ENCODE measurements around the gene IL1RAPL1.

Gene IL1RAPL1

DNA sequence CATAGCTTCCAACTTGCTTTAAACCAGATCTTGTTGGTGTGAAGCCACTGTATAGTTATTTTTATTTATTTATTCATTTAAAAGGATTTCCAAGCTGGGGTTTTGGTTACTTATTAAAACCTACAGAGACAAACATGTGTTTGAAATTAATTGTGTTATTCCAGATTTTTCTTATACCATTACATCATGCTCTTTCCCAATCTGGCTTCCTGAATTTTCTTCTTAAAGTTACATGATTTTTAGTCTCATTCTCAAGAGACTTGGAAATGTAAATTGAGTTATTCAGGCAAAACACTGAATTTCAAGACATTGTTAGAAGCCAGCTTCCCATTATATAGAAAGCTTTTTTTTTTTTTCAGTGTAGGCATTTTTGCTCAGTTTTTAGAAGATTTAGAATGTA is 381.9 kb downstream of the IL1RAPL1 start:
- TF ChIP-seq, protein P1, sequence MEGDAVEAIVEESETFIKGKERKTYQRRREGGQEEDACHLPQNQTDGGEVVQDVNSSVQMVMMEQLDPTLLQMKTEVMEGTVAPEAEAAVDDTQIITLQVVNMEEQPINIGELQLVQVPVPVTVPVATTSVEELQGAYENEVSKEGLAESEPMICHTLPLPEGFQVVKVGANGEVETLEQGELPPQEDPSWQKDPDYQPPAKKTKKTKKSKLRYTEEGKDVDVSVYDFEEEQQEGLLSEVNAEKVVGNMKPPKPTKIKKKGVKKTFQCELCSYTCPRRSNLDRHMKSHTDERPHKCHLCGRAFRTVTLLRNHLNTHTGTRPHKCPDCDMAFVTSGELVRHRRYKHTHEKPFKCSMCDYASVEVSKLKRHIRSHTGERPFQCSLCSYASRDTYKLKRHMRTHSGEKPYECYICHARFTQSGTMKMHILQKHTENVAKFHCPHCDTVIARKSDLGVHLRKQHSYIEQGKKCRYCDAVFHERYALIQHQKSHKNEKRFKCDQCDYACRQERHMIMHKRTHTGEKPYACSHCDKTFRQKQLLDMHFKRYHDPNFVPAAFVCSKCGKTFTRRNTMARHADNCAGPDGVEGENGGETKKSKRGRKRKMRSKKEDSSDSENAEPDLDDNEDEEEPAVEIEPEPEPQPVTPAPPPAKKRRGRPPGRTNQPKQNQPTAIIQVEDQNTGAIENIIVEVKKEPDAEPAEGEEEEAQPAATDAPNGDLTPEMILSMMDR (conservative IDR thresholded peaks at IDR 0.05; ENCODE audit: low read length), result no peak
- no peak overlapping the region for H3K4me3 ChIP-seq (ENCODE audit: low read length)
- no peak for DNase-seq (ENCODE audit: low read depth)

DNA sequence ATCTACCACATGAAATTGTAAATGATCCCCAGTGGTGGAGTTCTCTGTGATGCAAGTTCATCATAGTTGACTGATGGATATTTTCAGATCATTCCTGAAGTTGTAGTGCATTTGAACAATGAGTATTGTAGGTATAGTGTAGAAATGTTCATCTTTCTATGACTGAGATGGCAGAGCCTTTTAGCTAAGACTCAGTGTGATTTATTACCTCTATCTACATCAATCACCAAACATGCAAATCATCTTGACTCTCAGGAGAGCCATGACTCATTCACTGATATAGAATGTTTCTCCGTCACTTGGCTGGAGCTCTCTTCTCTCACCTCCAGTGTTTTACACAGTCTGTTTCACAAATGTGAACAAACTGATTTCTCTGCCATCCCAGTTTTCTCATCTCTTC is 392.6 kb downstream of the IL1RAPL1 start:
- no peak overlapping the region for H3K4me3 ChIP-seq (ENCODE audit: low read length)
- no peak for DNase-seq (ENCODE audit: low read depth)
- TF ChIP-seq, protein P1 (conservative IDR thresholded peaks at IDR 0.05; ENCODE audit: low read length), result no peak

DNA sequence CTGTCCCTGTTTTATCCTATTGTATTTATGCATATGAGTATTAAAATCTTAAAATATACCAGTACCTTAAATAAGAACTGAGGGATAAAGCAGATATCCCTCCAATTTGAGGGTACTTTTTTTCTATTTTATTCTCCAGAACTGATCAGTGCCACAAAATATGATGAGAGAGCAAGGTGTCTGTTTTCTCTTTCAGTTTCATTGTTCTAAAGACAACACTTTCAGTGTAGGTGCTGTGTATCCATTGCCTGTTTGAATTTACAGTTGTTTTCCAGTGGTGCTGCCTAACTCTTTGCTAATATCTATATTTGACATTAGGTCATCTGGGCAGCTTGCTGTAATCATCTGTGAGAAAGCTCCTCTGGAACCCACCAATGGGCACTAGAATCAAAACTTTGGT is 394.7 kb downstream of the IL1RAPL1 start:
- DNase-seq (ENCODE audit: low read depth), result no peak
- H3K4me3 ChIP-seq (ENCODE audit: low read length), result no peak overlapping the region
- TF ChIP-seq, protein P1 (conservative IDR thresholded peaks at IDR 0.05; ENCODE audit: low read length), result no peak

DNA sequence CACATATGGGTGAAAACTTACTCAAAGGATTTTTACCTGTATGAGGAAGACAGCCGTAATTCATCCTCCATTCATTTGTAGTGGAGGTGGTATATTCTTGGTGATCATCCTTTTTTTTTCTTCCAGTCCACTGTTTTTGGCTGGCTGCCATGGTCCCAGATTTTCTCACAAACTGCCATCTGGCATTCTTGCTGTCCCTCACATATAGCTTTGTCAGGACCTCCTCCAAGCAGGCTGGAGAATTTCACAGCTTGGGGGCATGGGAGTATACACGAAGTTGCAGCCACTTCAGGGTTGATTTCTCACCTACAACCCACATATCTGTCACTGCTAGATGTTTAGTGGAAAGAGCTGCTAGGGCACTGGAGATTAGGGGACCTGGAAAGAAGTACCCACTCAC is 401.0 kb downstream of the IL1RAPL1 start:
- TF ChIP-seq, protein P1 (conservative IDR thresholded peaks at IDR 0.05; ENCODE audit: low read length), result no peak
- no peak for DNase-seq (ENCODE audit: low read depth)
- H3K4me3 ChIP-seq (ENCODE audit: low read length), result no peak overlapping the region

DNA sequence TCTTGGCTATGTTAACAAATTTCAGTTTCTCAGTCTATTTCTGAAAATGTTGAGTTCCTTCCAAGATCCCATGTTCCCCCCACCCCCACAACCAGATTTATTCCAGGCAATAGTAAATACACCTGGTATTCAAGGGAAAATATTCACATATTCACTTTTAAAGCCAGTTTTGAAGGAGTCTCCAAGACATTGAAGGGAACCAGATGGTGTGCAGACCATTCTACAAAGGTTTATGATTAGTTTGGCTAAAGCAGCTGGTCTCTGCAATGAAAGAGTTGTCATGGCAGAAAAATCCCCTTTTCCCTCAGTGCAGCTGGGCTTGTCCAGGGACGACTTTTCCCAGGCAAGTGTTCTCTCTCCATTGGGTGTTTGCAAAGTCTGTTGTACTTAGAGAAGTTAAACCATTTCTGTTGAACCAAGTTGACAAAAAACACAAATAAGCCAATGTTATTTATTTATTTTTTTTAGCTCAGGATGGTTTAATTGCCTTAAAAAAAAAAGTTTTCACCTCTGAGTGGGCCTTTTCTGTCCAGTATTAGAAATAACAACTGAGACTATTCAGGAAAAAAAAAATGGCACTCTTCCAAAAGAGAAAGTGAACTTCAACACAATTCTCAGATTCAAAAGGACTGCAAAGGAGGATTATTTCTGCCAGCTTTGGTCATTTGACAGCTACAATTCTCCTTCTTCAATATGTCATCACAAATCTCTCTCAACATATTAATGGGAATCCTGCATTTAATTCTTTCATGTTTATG is 410.6 kb downstream of the IL1RAPL1 start:
- no peak for DNase-seq (ENCODE audit: low read depth)
- H3K4me3 ChIP-seq (ENCODE audit: low read length), result no peak overlapping the region
- TF ChIP-seq, protein P1 (conservative IDR thresholded peaks at IDR 0.05; ENCODE audit: low read length), result no peak

DNA sequence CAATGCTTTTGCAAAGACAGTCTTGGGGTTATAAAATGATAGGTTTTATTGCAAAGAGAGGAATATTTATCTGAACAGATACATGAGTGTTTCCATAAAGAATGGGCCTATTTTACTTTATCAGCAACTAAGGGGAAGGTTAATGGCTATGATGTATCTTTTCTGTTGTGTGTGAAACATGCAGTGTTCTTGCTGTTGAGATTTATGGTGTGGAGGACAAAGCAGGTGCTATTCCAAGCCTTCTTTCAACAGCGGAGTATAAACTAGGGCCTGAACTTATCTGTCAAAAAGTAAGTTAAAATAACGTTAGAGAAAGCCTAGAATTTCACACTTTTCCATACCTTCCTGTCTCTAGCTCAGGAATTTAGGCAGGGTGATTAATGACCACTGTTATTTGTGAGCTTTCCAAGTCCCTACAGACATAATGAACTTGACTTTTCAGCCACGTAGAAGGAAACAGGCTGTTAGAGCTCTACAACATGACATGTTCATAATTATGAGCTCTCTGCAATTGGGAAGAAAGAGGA is 411.4 kb downstream of the IL1RAPL1 start:
- no peak for DNase-seq (ENCODE audit: low read depth)
- no peak overlapping the region for H3K4me3 ChIP-seq (ENCODE audit: low read length)
- TF ChIP-seq, protein P1 (conservative IDR thresholded peaks at IDR 0.05; ENCODE audit: low read length), result no peak

DNA sequence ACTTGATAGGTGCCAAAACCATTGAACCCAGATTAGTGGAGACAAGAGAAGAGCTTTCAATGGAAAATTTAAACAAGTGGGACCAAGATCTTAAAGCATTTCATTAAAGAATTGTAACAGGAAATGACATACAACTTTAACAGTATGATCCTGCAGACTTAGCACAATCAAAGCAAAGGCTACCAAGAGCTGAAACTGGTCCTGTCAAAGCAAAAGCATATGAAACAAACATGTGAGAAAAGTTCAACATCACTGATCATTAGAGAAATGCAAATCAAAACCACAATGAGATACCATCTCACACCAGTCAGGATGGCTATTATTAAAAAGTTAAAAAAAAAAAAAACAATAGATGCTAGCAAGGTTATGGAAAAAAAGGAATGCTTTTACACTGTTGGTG is 425.6 kb downstream of the IL1RAPL1 start:
- no peak for DNase-seq (ENCODE audit: low read depth)
- H3K4me3 ChIP-seq (ENCODE audit: low read length), result no peak overlapping the region
- TF ChIP-seq, protein P1 (conservative IDR thresholded peaks at IDR 0.05; ENCODE audit: low read length), result no peak

Measured in AG10803 (cell line).